ENCODE results near the gene PHYH.
"Not testable (repeated sequence)": the region's sequence is repeated elsewhere in the genome, so short reads cannot be mapped to it uniquely, and the experiment has no call there.

The PHYH gene

GRCh38 chr10:13270877-13271551 lies 28.9 kb downstream of the PHYH start:
- no peak for DNase-seq

GRCh38 chr10:13268841-13269240 lies 31.0 kb downstream of the PHYH start:
- no peak for DNase-seq

DNA sequence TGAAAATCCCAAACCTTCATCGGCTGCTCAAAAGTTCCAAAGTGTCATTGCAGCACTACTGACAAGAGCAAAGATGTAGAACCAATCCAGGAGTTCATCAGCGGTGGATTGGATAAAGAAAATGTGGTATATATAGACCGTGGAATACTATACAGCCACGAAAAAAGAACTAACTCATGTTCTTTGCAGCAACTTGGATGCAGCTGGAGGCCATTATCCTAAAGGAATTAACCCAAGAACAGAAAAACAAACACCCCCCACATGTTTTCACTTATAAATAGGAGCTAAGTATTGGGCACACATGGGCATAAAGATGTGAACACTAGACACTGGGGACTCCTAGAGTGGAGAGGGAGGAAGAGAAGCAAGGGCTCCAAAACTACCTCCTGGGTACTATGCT lies 31.6 kb downstream of the PHYH start:
- no peak for DNase-seq

DNA sequence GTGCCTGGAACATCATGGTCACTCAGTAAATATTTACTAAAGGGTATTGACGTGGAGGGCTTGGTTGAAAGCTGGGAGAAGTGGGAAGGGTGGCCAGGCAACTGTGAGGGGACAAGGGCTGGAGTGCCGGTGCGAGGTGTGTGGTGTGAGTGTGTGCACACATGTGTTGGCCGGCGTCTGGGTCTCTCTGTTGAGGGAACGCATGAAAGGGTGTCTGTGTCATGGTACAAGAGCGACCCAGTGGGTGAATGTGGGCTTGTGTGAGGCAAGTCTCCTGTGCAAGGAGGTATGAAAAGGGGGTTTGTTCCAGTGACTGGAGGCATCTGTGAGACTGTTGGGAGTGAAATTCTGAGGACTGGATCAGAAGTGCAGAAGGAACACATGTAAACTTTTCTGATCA lies 36.3 kb downstream of the PHYH start:
- no peak for DNase-seq

- DNase-seq: no peak
Observed at GRCh38 chr10:13262433-13262832, 37.4 kb downstream of the PHYH start.

GRCh38 chr10:13257621-13258140 lies 42.2 kb downstream of the PHYH start:
- DNase-seq: no peak

DNA sequence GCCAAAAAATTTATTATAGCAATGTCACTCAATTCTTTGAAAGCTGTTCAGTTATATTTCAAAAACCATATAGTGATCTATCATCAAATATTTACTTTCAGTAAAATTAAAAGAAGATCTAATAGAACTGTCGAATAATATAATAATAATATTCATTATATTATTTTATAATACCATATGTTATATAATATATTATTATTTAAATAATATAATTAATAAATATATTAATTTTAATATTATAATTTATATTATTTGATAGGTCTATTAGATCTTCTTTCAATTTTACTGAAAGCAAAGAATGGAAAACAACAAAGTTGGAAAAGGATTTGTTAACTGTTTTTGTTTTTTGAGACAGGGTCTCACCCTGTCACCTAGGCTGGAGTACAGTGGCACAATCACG lies 43.2 kb downstream of the PHYH start:
- DNase-seq: no peak

GRCh38 chr10:13253726-13254125 lies 46.1 kb downstream of the PHYH start:
- no peak for DNase-seq

- DNase-seq: no peak
Observed at GRCh38 chr10:13247784-13248183, 52.1 kb downstream of the PHYH start.

DNA sequence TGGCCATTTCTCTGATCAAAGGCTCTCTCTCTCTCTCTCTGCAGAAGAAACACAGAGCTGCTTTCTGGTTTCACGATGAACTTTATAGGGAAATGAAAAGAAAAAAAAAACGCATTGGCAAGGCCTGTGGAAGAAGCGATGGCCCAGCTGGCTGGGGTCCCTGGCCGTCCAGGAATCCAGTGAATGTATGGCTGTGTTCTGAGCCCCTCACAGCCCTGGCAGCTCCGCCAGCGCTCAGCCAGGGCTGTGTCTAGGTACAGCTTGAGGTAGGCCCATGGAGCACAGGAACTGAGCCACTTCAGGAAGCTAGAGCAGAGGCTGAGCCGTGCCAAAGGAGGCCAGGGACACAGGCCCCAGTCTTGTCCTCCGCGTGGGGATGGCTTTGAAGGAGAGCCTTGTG lies 52.6 kb downstream of the PHYH start:
- DNase-seq: no peak

DNA sequence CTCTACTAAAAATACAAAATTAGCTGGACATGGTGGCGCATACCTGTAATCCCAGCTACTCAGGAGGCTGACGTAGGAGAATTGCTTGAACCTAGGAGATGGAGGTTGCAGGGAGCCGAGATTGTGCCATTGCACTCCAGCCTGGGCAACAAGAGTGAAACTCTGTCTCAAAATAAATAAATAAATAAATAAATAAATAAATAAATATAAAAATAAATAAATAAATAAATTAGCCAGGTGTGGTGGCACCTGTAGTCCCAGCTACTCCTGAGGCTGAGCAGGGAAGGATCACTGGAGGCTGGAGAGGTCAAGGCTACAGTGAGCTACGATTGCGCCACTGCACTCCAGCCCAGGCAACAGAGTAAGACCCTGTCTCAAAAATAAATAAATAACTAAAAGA lies 57.6 kb downstream of the PHYH start:
- DNase-seq: not testable (repeated sequence)

- no peak for DNase-seq
Observed at GRCh38 chr10:13241613-13242012, 58.3 kb downstream of the PHYH start.

GRCh38 chr10:13239923-13240322 lies 59.9 kb downstream of the PHYH start:
- no peak for DNase-seq

GRCh38 chr10:13238271-13239077 lies 61.4 kb downstream of the PHYH start:
- no peak for DNase-seq

DNA sequence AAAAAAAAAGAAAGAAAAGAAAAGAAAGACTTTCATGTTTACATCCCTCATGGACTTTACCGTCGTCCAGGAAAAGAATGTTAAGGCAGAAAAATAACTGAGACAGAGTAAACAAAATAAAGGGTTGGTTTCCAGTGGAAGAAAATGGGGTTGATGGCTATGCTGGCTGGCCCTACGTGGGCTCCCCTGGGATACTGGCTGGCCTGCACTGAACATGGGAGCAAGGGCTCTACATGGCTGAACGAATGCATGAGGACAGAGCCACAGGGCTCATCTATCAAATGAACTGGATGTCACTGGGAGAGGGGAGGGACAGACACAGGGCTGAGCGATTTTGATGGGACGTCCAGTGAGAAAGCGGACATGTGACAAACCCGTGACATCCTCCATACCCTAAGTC lies 63.2 kb downstream of the PHYH start:
- DNase-seq: no peak

DNA sequence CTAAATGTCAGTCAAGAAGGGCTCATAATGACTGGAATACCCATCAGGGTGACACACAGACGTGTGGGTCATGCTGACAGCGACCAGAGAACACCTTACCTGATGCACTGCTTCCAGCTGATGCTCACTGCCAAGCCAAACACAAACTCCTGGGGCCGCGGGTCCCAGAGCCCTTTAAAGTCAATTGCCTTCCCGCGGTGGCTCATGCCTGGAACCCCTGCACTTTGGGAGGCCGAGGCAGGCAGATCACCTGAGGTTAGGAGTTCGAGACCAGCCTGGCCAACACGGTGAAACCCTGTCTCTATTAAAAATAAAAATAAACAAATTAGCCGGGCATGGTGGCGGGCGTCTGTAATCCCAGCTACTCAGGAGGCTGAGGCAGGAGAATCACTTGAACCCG lies 65.1 kb downstream of the PHYH start:
- not testable (repeated sequence) for DNase-seq

GRCh38 chr10:13234172-13234571 lies 65.7 kb downstream of the PHYH start, which contains the start of gene UCMA:
UCMA (minus strand) TSS chr10:13234374; CDS start chr10:13234258, 116 bp downstream.
- no peak for DNase-seq

DNA sequence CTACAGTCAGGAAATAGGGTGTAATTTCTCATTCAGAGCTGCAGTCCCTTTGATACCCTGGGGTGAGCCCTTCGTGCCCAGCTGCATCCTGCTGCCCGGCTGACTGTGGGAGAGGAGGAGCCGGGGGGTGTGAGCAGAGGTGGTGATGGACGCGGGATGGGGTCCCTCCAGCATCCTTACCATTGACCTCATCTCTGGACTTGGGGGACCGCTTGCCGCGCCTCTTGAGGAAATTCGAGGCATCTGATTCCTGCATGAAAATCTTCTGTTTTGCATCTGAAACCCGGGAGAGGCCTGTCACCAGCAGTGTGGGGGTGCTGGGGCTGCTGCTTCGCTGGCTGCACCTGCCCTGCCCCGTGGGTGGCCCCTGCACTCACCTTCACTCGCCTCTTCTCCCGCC lies 66.5 kb downstream of the PHYH start:
- DNase-seq: no peak

DNA sequence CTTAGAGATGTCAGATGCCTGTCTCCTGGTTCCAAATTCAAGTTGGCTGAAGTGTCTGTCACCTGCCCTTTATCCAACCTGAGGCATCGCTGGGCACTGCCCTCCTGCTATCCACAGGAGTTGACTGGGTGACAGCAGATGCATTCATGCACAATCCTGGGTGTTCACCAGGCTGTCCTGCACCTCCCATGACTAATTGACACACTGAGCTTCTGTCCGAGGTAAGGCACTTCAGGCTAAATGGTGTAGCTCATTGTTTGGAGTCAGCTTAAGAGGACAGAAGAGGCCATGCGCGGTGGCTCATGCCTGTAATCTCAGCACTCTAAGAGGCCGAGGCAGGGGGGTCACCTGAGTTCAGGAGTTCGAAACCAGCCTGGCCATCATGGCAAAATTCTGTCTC lies 68.1 kb downstream of the PHYH start:
- DNase-seq: no peak

DNA sequence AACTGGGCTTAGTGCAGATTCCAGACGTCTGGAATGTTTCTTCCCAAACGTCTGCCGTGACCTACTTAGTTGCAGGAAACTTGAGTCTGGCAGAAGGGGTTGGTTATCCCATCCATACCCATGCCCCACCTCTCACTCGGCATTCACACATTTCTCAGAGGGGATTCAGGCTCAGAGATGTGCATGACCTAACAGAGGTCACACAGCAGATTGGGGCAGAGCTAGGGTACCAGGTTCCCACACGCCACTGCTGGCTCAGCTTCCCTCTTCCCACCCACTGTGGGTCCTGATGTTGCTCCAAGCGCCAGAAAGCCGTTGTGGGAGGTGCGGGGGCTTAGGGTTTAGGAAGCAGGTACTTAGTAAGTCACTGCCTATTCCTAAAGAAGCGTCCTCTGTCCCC lies 68.7 kb downstream of the PHYH start:
- DNase-seq: no peak
